HG02885 (cell line): Measurements from ENCODE around the gene ARPC3.
"Not testable (repeated sequence)": the region's sequence is repeated elsewhere in the genome, so short reads cannot be mapped to it uniquely, and the experiment has no call there.

ENCODE experiments used
- ATAC-seq: cut with Tn5 transposase; IDR thresholded peaks from one replicate; pipeline ENCODE4 v1.9.1; 2021; ENCODE audit warnings: mild to moderate bottlenecking; ENCODE audit not compliant: unreplicated experiment, poor library complexity

ARPC3 gene

GRCh38 chr12:110421159-110421661 lies 28.9 kb downstream of the ARPC3 start:
- no peak for ATAC-seq

- not testable (repeated sequence) for ATAC-seq
Observed at GRCh38 chr12:110420644-110421043, 29.5 kb downstream of the ARPC3 start.

DNA sequence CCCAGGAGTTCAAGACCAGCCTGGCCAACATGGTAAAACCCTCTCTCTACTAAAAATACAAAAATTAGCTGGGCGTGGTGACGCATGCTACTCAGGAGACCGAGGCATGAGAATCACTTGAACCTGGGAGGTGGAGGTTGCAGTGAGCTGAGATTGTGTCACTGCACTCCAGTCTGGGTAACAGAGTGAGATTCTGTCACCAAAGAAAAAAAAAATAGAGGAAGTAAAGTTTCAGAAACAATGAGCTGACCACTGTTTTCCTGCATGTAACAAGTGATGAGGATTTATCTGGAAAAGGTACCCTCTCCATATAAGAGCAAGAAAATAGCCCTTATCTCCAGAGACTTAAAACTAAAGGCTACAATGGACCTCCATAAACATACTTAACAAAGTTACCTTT lies 33.0 kb downstream of the ARPC3 start:
- not testable (repeated sequence) for ATAC-seq

DNA sequence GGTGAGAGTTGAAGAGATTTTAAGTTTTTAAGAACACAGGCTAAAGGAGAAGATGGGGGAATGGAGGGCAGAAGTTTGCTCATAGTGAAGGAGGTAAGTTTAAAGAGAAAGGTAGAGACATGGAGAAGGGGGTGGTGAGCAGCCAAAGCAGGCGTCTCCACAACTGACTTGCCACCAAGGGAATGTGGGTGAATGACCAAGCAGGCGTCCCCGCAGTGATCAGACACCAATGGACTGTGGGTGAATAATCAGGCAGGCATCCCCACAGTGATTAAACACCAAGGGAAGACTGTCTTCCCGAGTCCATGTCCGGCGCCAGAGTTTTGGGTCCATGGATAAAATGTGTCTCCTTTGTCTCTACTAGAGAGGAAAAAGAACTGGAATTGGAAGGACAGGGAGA lies 40.1 kb downstream of the ARPC3 start:
- not testable (repeated sequence) for ATAC-seq

GRCh38 chr12:110405126-110405662 lies 44.9 kb downstream of the ARPC3 start:
- not testable (repeated sequence) for ATAC-seq

DNA sequence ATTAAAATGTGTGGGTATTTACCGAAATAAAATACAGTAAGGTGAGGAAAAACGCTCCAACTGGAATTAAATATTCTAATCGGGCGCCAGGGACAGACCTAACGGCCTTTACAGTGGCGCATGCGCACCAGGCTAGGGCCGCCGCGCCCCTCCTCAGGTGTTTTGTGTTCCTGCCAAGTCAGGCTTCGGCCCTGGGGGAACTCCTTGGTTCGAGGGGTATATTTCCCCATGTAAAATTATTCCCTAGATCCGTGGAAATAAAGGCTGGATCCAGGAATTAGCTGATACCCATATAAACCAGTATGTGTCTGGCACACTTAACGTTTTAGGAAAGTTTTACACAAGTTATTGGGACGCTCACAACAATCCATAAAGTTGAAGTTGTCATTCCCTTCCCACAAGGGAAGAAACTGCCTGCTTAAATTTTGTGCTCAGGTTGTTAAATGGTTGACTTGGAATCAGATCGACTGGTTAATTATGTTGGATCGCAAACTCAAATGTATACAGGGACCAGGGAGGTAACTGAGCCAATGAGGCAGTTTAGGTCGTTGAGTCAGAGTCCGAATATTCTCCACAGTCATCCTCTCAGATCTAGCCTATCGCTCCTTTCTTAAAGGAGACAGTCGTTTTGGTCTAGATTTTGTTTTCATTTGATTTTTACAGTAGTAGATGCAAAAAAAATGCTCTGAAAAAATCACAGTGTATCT lies 46.0 kb downstream of the ARPC3 start:
- ATAC-seq, result peak; percentile 59

DNA sequence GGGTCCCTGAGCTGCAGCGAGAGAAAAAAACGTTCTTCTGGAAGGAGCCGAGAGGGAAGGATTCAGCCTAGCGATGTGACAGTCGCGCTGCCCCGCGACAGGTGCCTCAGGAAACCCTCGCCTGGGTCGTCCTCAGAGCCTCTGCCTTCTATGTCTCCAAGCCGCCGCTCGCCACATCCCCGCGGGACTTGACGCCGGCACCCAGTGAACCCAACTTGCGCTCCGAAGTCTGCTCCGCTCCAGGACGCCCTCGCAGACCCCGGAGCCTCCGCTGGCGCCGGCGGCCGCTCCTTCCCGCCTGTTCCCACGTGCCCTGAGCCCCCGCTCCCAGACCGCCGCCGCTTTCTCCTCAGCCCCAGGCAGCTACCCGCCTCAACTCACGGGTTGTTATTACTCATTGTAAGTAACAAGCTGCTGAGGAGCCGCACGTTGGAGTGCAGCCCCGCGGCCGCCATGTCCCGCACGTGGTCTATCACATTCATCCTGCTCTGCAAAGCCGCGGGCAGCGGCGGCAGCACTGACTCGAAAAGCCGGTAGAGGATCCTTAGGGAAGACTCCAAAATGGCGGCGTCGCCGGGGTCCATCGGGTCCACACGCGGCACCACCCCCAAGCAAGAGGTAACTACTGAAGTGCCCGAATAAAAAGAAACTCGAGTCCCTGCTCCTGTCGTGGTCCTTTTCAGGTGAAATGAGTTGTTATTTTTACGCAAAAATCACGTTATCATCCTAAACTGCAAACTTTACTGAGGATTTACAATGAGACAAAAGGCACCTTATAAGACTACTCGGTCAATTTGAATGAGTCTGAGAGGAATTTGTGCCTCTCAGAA lies 46.8 kb downstream of the ARPC3 start, which contains the start of gene ANAPC7:
ANAPC7 (minus strand) TSS at position 563 of the 830 bp plus-strand sequence; CDS start at position 482, 81 bp downstream.
- peak; percentile 81 for ATAC-seq
